GM19099 (cell line): ENCODE data around the gene BANP.

ENCODE experiments used
- POLR2A ChIP-seq: IDR thresholded peaks from 3 replicates; pipeline ENCODE4 v1.6.1; 2011; ENCODE audit warnings: low read depth; ENCODE audit not compliant: insufficient read length; ENCODE audit errors: extremely low read depth

The BANP gene

GRCh38 chr16:88030498-88030897 lies 79.3 kb downstream of the BANP start:
- TF ChIP-seq POLR2A, result no peak

GRCh38 chr16:88034770-88035169 lies 83.5 kb downstream of the BANP start:
- TF ChIP-seq POLR2A, result no peak

DNA sequence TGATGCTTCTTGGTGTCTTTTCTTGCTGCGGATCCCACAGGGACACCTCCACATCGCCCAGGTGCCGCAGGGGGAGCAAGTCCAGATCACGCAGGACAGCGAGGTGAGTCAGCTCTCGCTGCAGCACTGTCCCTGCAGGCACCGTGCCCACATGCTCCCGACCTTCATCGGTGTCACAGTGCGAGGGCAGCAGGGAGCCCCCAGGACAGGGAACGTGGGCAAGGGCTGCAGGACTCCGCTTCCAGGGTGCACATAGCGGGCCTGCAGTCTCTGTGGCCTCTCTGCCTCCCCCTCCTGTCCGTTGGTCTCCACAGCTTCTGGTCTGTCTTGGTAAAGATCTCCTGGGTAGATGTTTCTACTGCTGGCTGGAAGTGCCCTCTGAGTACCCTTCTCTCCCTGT lies 84.1 kb downstream of the BANP start:
- TF ChIP-seq POLR2A, result no peak

DNA sequence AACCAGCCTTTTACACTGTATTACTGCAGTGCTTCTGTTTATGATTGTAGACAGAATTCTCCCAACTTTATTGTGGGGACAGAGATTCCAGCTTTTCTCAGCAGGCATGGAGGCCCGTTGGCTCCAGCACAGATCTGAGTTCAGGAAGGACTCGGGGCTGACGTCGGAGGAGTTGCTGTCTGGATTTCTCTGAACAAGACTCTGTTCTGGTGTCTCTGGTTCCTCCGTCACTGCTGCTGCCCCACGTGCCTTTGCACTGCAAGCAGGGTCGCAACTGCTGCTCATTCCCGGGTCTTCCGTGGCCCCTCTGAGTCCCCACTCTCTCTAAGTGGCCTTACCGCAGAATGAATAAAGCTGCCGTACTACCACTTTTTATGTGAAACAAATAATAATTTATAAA lies 88.4 kb downstream of the BANP start:
- TF ChIP-seq POLR2A, result no peak

- TF ChIP-seq POLR2A, result peak; percentile 18
These were observed 94.6 kb downstream of the BANP start for GRCh38 chr16:88045820-88046303.

GRCh38 chr16:88047462-88047861 lies 96.2 kb downstream of the BANP start:
- no peak for TF ChIP-seq POLR2A

GRCh38 chr16:88048985-88049384 lies 97.8 kb downstream of the BANP start:
- TF ChIP-seq POLR2A, result no peak

DNA sequence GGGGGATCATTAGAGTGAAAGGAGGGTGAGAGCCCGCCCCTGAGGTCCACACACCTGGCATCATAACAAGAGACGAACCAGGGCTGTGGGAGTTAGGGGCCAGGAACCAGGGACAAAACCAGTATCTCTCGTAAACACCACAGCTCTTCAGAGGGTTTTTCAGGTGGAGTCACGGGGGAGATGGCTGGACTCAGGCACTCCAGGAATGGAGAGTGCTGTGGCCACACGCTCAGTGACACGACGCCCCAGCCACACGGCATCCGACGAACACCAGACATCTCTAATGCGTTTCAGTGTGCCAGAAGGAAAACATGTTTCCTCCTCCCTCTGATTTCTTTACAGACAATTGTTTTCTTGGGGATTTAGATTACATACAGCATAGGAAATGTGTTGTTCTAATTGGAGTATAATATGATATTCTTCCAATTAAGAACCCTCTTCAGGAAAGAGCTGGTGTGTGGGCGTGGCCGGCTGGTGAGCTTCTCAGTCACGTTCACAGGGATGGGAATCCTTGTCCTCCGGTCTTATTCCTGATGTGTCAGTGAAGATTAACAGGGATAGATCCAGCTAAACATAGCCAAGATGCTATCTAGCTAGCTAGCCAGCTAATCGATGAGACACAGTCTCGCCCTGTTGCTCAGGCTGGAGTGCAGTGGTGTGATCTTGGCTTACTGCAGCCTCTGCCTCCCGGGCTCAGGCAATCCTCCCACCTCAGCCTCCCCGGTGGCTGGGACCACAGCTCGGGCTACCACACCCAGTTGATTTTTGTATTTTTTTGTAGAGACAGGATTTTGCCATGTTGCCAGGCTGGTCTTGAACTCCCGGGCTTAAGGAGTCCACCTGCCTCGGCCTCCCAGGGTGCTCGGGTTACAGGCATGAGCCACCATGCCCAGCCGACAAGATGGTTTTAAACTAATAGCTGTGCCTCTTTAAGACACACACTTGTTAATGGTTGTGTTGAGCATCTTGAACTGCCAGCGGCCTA lies 98.6 kb downstream of the BANP start:
- no peak for TF ChIP-seq POLR2A

- TF ChIP-seq POLR2A, result no peak
These were observed 99.9 kb downstream of the BANP start for GRCh38 chr16:88050952-88051660.

DNA sequence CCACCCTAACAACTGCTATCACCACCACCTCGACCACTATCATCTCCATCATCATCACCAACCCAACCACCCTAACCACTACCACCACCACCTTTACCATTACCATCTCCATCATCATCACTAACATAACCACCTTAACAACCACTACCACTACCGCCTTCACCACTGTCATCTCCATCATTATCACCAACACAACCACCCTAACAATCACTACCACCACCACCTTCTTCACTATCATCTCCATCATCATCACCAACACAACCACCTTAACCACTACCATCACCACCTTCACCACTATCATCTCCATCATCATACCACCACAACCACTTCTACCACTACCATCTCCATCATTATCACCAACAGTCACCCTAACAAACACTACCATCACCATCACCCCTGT lies 101.4 kb downstream of the BANP start:
- TF ChIP-seq POLR2A, result no peak

DNA sequence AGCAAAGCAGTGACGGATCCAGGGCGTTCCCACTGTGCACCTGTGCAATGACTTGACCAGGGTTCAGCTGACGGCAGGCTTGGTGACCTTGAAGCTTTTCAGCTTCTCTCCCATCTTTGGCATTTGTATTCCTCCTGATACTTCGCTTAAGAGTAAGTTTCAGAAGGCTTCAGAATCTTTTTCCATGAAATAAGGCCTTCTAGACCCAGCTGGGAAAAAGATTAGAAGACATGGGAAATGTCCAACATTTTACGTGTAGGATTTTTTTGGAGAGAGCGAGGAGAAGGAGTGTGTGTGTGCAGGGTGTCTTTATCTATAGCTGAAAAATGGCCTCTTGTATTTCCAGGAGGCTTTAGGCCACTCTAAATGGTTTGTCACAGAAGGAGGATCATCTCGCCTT lies 104.1 kb downstream of the BANP start:
- TF ChIP-seq POLR2A, result no peak

- TF ChIP-seq POLR2A, result no peak
These were observed 105.0 kb downstream of the BANP start for GRCh38 chr16:88056212-88056611.

DNA sequence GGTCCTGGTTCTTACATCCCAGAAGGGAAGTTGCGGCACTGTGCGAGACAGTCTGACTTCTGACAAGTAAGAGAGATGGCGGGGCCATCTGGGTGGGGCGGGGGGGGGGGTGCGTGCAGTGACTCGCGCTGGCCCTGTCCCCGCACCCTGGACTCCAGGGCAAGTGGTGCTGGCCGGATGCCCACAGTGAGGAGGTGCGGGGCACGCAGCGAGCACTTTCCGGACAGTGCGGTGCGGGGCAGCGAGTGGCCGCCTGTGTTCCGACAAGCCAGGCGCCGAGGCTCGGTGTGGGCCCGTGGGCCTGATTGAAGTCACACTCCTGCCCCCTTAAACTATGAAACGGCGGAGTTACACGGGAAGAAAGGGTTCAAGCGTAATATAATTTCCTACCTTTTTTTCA lies 106.4 kb downstream of the BANP start:
- TF ChIP-seq POLR2A, result no peak

GRCh38 chr16:88058136-88058535 lies 106.9 kb downstream of the BANP start:
- TF ChIP-seq POLR2A, result no peak

GRCh38 chr16:88058817-88059216 lies 107.6 kb downstream of the BANP start:
- no peak for TF ChIP-seq POLR2A

- no peak for TF ChIP-seq POLR2A
These were observed 108.6 kb downstream of the BANP start for GRCh38 chr16:88059701-88060386.
